IMR-90 (cell line): ENCODE results near the gene FOXP1. TPM values are rescaled to one million over a fixed set of nuclear protein-coding genes. Genes with fewer than 3 reads are reported as not detected.
A peak's percentile ranks its signal among the peaks of the same experiment; 100 is the strongest.

Experiments used
- ATAC-seq: fragments of 200-7000 bp; cut with Tn5 transposase; 2 replicates; pipeline ENCODE4 v1.9.1; 2020; ENCODE audit warnings: low read depth, mild to moderate bottlenecking, moderate library complexity
- BruUV-seq: library from RNA; stranded (reverse); fragments of 400-500 nt; replicated peaks from 2 replicates; lab custom pipeline; 2021; lab: Mats Ljungman, UMichigan
- CTCF ChIA-PET: fragments of 300-600 bp; formaldehyde crosslinking; extraction: SDS; loops from one replicate; lab custom pipeline; 2021; ENCODE audit warnings: antibody characterized with exemption; lab: Yijun Ruan, JAX
- POLR2A ChIA-PET: fragments of 300-600 bp; sonication (Branson Sonifier 250); formaldehyde crosslinking; loops from one replicate; lab custom pipeline; 2022; ENCODE audit warnings: antibody characterized with exemption; ENCODE audit not compliant: unreplicated experiment; lab: Charles Lee
- DNase-seq: peaks from one replicate; pipeline ENCODE4 v3.0.0; 2013
- H2AFZ ChIP-seq: replicated peaks from 2 replicates; pipeline ENCODE3; 2013; ENCODE audit warnings: low read length, mild to moderate bottlenecking; ENCODE audit not compliant: poor library complexity
- H2AK5ac ChIP-seq: 2 replicates; pipeline ENCODE4 v1.6.1; 2013; ENCODE audit warnings: low read depth, low read length, inconsistent platforms
- H2AK9ac ChIP-seq: replicated peaks from 2 replicates; pipeline ENCODE3; 2013; ENCODE audit warnings: mild to moderate bottlenecking, low read depth, low read length, moderate library complexity; ENCODE audit not compliant: poor library complexity
- H2BK120ac ChIP-seq: 2 replicates; pipeline ENCODE4 v1.6.1; 2013; ENCODE audit warnings: low read depth, low read length, inconsistent platforms
- H2BK15ac ChIP-seq: 3 replicates; pipeline ENCODE4 v1.6.1; 2013; ENCODE audit warnings: low read depth, low read length, inconsistent platforms
- H2BK20ac ChIP-seq: 2 replicates; pipeline ENCODE4 v1.6.1; 2013; ENCODE audit warnings: low read depth, mild to moderate bottlenecking, inconsistent platforms, low read length, moderate library complexity
- H2BK5ac ChIP-seq: 2 replicates; pipeline ENCODE4 v1.6.1; 2013; ENCODE audit warnings: mild to moderate bottlenecking, low read depth, low read length, inconsistent platforms; ENCODE audit not compliant: poor library complexity, severe bottlenecking
- H3K14ac ChIP-seq: replicated peaks from 2 replicates; pipeline ENCODE4 v1.6.1; 2013; ENCODE audit warnings: low read depth, low read length, inconsistent platforms
- H3K18ac ChIP-seq: 2 replicates; pipeline ENCODE4 v1.6.1; 2013; ENCODE audit warnings: low read depth, low read length, control low read depth
- H3K23ac ChIP-seq: 2 replicates; pipeline ENCODE4 v1.6.1; 2013; ENCODE audit warnings: low read depth, low read length, inconsistent platforms
- H3K27ac ChIP-seq: 2 replicates; pipeline ENCODE4 v1.5.1; 2013; ENCODE audit warnings: mild to moderate bottlenecking, control low read depth, low read length; ENCODE audit not compliant: insufficient read depth
- H3K27me3 ChIP-seq: 2 replicates; pipeline ENCODE4 v1.6.1; 2013; ENCODE audit warnings: low read length; ENCODE audit not compliant: control insufficient read depth, insufficient read depth
- H3K36me3 ChIP-seq: 2 replicates; pipeline ENCODE4 v1.6.1; 2013; ENCODE audit warnings: low read length, mixed read lengths; ENCODE audit not compliant: control insufficient read depth, insufficient read depth
- H3K4ac ChIP-seq: 2 replicates; pipeline ENCODE4 v1.6.1; 2013; ENCODE audit warnings: low read depth, low read length, inconsistent platforms
- H3K4me1 ChIP-seq: 2 replicates; pipeline ENCODE4 v1.6.1; 2013; ENCODE audit warnings: low read length, mixed read lengths; ENCODE audit not compliant: control insufficient read depth, insufficient read depth
- H3K4me2 ChIP-seq: 2 replicates; pipeline ENCODE4 v1.6.1; 2013; ENCODE audit warnings: low read depth, mild to moderate bottlenecking, control low read depth, low read length, moderate library complexity
- H3K4me3 ChIP-seq: 2 replicates; pipeline ENCODE4 v1.5.1; 2013; ENCODE audit warnings: low read depth, mild to moderate bottlenecking, control low read depth, low read length, moderate library complexity; ENCODE audit not compliant: insufficient read depth
- H3K56ac ChIP-seq: 2 replicates; pipeline ENCODE4 v1.6.1; 2013; ENCODE audit warnings: low read length, inconsistent platforms; ENCODE audit not compliant: insufficient read depth; ENCODE audit errors: extremely low read depth
- H3K79me1 ChIP-seq, 2 experiments: 2 replicates each; pipeline ENCODE4 v1.6.1; 2013; ENCODE audit warnings: low read length in 2 of 2, inconsistent platforms in 1 of 2, low read depth in 1 of 2
- H3K9ac ChIP-seq: 2 replicates; pipeline ENCODE4 v1.6.1; 2013; ENCODE audit warnings: low read depth, low read length, control low read depth
- H3K9me1 ChIP-seq: 2 replicates; pipeline ENCODE4 v1.6.1; 2013; ENCODE audit warnings: low read length, inconsistent platforms; ENCODE audit not compliant: insufficient read depth
- H3K9me3 ChIP-seq: 2 replicates; pipeline ENCODE4 v1.6.1; 2013; ENCODE audit warnings: low read length; ENCODE audit not compliant: control insufficient read depth, insufficient read depth
- H4K20me1 ChIP-seq: 2 replicates; pipeline ENCODE4 v1.6.1; 2013; ENCODE audit warnings: low read length, inconsistent platforms; ENCODE audit not compliant: insufficient read depth
- H4K5ac ChIP-seq: 2 replicates; pipeline ENCODE4 v1.6.1; 2013; ENCODE audit warnings: mild to moderate bottlenecking, low read depth, low read length, control low read depth
- H4K8ac ChIP-seq, 2 experiments: 2 replicates each; pipeline ENCODE4 v1.6.1; 2013; ENCODE audit warnings: low read depth in 2 of 2, low read length in 2 of 2, control low read depth in 1 of 2, inconsistent platforms in 1 of 2
- H4K91ac ChIP-seq: 2 replicates; pipeline ENCODE4 v1.6.1; 2013; ENCODE audit warnings: low read depth, low read length, inconsistent platforms; ENCODE audit not compliant: insufficient read depth
- CHD1 ChIP-seq: IDR thresholded peaks from 2 replicates; pipeline ENCODE4 v1.6.1; 2012; ENCODE audit warnings: low read depth, low read length, improper control_type of control experiment
- MAZ ChIP-seq: IDR thresholded peaks from 2 replicates; pipeline ENCODE4 v1.6.1; 2012; ENCODE audit warnings: low read depth, mild to moderate bottlenecking, low read length, improper control_type of control experiment, moderate library complexity, borderline replicate concordance
- MXI1 ChIP-seq: IDR thresholded peaks from 2 replicates; pipeline ENCODE4 v1.6.1; 2012; ENCODE audit warnings: low read depth, mild to moderate bottlenecking, low read length, moderate library complexity, borderline replicate concordance
- POLR2A ChIP-seq: IDR thresholded peaks from 2 replicates; pipeline ENCODE4 v1.6.1; 2012; ENCODE audit warnings: mild to moderate bottlenecking, low read depth, low read length
- RAD21 ChIP-seq: IDR thresholded peaks from 2 replicates; pipeline ENCODE4 v1.6.1; 2012; ENCODE audit warnings: low read length, improper control_type of control experiment
- SMC3 ChIP-seq: fragments of 150-350 bp; IDR thresholded peaks from 2 replicates; pipeline ENCODE4 v1.6.1; 2016; ENCODE audit warnings: low read depth, mild to moderate bottlenecking, antibody characterized with exemption, low read length, moderate library complexity
- WGBS, 2 experiments: methylation state at CpG; one replicate each; pipeline versions ENCODE4 v1.1.5 to v1.1.7; 2013; ENCODE audit warnings: missing lambda C conversion rate in 2 of 2; ENCODE audit not compliant: insufficient read length in 1 of 2; ENCODE audit errors: extremely low coverage in 2 of 2; 5-methylcytosine and 5-hydroxymethylcytosine counted together
- dilution Hi-C: fragments of 300-500 bp; cut with HindIII; formaldehyde crosslinking; loops from one replicate; pipeline ENCODE4 v1.14.3; 2018; ENCODE audit warnings: low sequenced_read_pairs; ENCODE audit not compliant: unreplicated experiment
- in situ Hi-C: fragments of 300-500 bp; cut with MboI; formaldehyde crosslinking; loops from 3 replicates; pipeline ENCODE4 v1.14.3; 2019; ENCODE audit warnings: low sequenced_read_pairs, inconsistent platforms, mixed read lengths
- intact Hi-C: fragments of 100-400 bp; cut with micrococcal nuclease; formaldehyde crosslinking; loops from 2 replicates; pipeline ENCODE4 v1.10.0; 2022
- polyA plus RNA-seq, 3 experiments: library from polyadenylated mRNA; depleted of rRNA; stranded (reverse); fragments of >200 nt; gene quantifications; 2 replicates each; pipeline ENCODE4 v1.2.3, GENCODE V29; 2012; ENCODE audit warnings: low replicate concordance in 1 of 3
- total RNA-seq: library from RNA; depleted of rRNA; stranded (reverse); fragments of >200 nt; gene quantifications from 2 replicates; pipeline ENCODE4 v1.2.3, GENCODE V29; 2012

The FOXP1 gene
- total and polyA plus RNA-seq, 2 of the 4 experiments (the other 2 are of a cell fraction), result 37.0 to 132 TPM

GRCh38 chr3:71130471-71131374 is 452.8 kb downstream of the FOXP1 start:
- Histone ChIP-seq H2AK5ac (peak overlapping the region; percentile 32; the same call in 1 of the 2 replicates), H3K9me3 (no peaks in the 10 kb centered on the region), H4K5ac (peak overlapping the region; percentile 87), H4K20me1 (no peaks in the 10 kb centered on the region), H2BK20ac (peak overlapping the region; percentile 84), H2AFZ (peak overlapping the region; percentile 9), H3K4ac (peak overlapping the region; percentile 91), H3K4me3 (peak overlapping the region; percentile 64), H3K18ac (peak overlapping the region; percentile 97), H2AK9ac (peak overlapping the region; percentile 43), H3K23ac (peak overlapping the region; percentile 96), H3K36me3 (no peaks in the 10 kb centered on the region), H3K4me2 (peak overlapping the region; percentile 89), H2BK120ac (peak overlapping the region; percentile 83), H3K14ac (peak overlapping the region; percentile 94), H3K27ac (peak overlapping the region; percentile 99), H4K91ac (peak overlapping the region; percentile 93; the same call in 1 of the 2 replicates), H2BK15ac (peak overlapping the region; percentile 81; the same call in 2 of the 3 replicates), H3K27me3 (no peaks in the 10 kb centered on the region), H3K79me1 (peaks cover 8 to 44% of the 10 kb centered on the region in 2 experiments), H3K9ac (peak overlapping the region; percentile 99), H3K9me1 (no peaks in the 10 kb centered on the region), H3K4me1 (peaks cover 11% of the 10 kb centered on the region), H4K8ac (peak overlapping the region; percentile 68 to 87), H2BK5ac (peak overlapping the region; percentile 90), H3K56ac (peak overlapping the region; percentile 97)
- TF ChIP-seq POLR2A (peak; percentile 64; the same call in 1 of the 2 replicates), RAD21 (peak; percentile 27; the same call in 1 of the 2 replicates), MAZ (peak; percentile 27; the same call in 1 of the 2 replicates), SMC3 (peak; percentile 18; the same call in 1 of the 2 replicates), CHD1 (no peak), MXI1 (no peak)
- dilution Hi-C loops, result no loop called here
- no TSS peak for BruUV-seq
- ATAC-seq (peak; percentile 66), DNase-seq (peak; percentile 83)
- intact Hi-C loops, result loop anchor here (1.0 to 5.0 kb wide), 4 partner anchors 97 to 522 kb away; no protein-coding TSS in a partner anchor
- in situ Hi-C loops, result loop anchor here (10.0 kb wide), 2 partner anchors 174 to 454 kb away; partner anchors contain the start of gene FOXP1
- WGBS, 2 experiments, result 0% methylated on average over 5 of the region's 19 CpGs; no CpG with 5 or more reads in 1 of the 2 experiments
- POLR2A ChIA-PET, result no interaction called here
- CTCF ChIA-PET, result no interaction called here
